GOT3 (cell line): ENCODE results near the gene ZFYVE1.
"Not testable (repeated sequence)": the region's sequence is repeated elsewhere in the genome, so short reads cannot be mapped to it uniquely, and the experiment has no call there.

Source experiments
- DNase-seq: peaks from one replicate; lab custom pipeline; 2025; ENCODE audit warnings: mixed read lengths; lab: John Stamatoyannopoulos, UW

ZFYVE1 gene

GRCh38 chr14:73026845-73027542, at the start of gene ZFYVE1:
TSS of gene ZFYVE1 (minus strand) at chr14:73027106. CDS start at chr14:73024508, 2,598 bp downstream.
- peak; percentile 47 for DNase-seq

DNA sequence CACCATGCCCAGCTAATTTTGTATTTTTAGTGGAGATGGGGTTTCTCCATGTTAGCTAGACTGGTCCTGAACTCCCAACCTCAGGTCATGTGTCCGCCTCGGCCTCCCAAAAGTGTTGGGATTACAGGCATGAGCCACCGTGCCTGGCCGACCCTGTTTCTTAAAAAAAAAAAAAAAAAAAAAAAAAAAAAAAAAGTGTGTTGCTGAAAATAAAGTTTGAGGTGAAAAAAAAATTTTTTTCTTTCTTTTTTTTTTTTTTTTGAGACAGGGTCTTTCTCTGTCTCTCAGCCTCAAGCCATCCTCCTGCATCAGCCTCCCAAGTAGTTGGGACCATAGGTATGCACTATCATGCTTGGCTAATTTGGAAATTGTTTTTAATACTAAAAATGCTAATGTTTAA, 42.7 kb upstream of the ZFYVE1 start:
- no peak for DNase-seq

DNA sequence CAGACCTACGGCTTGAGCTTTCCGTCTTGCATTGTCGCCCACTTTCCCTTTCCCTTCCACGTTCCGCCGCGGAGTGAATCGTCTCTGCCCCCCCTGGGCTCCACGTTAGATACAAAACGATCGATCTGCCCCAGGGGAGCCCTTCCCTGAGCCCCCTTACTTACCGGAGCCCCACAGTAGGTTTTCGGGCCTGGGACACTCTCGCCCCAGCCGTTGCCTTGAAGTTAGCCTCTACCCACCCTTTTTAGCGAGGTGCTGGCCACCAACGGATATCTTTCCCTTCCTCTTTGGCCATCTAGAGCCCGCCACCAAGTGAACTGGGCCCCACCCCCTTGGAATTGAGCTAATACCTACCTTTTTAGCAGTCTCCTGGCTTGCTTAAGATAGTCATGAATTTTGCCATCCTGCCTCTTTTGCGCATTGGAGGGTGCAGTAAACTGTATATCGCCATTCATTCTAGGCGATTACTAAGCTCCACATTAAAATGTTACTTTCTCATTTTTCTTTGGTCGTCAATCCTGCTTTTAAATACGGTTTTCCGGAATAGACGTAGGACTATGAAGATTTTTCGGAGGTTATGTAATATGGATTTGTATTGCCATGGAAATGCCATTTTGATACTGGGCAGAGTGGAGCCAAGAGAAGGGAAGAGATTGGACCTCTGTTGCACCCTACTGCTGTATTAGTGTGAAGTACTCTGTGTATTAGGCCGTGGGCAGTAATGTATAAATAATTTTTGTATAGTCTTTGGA, 32.2 kb upstream of the ZFYVE1 start:
- DNase-seq = no peak

DNA sequence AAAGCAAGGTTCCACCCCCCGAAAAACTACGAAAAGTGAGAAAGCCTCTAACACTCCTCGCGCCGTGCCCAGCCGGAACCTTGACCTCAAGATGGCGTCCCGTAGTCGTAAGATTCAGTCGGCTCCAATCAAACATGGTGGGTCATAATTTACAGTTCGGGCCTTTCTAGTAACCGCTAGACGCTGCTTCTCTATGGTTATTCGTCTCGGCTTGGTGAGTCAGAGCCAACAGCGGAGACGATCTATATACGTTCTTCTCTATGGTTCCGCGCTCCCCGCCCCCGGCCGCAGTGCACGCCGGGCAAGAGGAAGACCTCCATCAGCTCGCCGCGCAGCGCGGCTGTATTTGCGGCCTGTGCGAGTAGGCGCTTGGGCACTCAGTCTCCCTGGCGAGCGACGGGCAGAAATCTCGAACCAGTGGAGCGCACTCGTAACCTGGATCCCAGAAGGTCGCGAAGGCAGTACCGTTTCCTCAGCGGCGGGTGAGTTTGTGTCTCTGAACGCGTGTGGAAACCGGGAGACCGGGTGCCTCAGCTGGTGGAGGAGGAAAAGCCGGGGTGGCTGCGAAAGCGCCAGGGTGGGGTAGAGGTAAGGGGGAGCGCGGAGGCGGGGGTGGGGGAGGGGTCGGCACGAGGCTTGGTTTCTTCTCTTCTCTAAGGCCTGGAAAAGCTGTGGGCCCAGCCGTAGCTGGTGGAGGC, 31.5 kb upstream of the ZFYVE1 start, which contains the start of gene RBM25:
RBM25 (plus strand) TSS at position 311 of the 698 bp plus-strand sequence. CDS start 13,108 bp downstream, outside the sequence.
- DNase-seq = peak; percentile 70

GRCh38 chr14:73057944-73058223, 31.0 kb upstream of the ZFYVE1 start:
- no peak for DNase-seq

- no peak for DNase-seq
Measured at GRCh38 chr14:73055251-73055650, 28.3 kb upstream of the ZFYVE1 start.

DNA sequence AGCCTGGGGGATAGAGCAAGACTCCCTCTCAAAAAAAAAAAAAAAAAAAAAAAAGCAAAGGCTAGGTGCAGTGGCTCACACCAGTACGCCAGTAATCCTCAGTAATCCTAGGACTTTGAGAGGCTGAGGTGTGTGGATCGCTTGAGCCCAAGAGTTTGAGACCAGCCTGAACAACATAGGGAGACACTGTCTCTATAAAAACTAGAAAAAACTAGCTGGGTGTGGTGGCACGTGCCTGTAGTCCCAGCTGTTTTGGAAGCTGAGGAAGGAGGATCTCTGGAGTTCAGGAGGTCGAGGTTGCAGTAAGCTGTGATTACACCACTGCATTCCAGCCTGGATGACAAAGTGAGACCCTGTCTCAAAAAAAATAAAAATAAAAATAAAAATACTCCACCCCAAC, 22.5 kb upstream of the ZFYVE1 start:
- DNase-seq = no peak

- DNase-seq = no peak
Measured at GRCh38 chr14:73047808-73048207, 20.9 kb upstream of the ZFYVE1 start.

DNA sequence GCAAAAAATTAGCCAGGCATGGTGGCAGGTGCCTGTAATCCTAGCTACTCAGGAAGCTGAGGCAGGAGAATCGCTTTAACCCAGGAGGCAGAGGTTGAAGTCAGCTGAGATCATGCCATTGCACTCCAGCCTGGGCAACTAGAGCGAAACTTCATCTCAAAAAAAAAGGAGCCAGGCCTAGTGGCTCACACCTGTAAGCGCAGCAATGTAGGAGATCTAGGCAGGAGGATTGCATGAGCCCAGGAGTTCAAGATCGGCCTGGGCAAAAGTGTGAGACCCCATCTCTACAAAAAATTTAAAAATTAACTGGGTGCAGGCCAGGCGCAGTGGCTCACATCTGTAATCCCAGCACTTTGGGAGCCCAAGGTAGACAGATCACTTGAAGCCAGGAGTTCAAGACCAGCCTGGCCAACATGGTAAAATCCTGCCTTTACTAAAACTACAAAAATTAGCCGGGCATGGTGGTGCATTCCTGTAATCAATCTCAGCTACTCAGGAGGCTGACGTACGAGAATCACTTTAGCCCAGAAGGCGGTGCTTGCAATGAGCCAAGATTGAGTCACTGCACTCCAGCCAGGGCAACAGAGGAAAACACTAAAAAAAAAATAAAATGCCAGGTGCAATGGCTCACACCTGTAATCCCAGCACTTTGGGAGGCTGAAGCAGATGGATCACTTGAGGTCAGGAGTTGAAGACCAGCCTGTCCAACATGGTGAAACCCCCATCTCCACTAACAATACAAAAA, 10.0 kb upstream of the ZFYVE1 start:
- DNase-seq = not testable (repeated sequence)

GRCh38 chr14:73027984-73028383, 1.1 kb upstream of the ZFYVE1 start:
- DNase-seq = no peak

DNA sequence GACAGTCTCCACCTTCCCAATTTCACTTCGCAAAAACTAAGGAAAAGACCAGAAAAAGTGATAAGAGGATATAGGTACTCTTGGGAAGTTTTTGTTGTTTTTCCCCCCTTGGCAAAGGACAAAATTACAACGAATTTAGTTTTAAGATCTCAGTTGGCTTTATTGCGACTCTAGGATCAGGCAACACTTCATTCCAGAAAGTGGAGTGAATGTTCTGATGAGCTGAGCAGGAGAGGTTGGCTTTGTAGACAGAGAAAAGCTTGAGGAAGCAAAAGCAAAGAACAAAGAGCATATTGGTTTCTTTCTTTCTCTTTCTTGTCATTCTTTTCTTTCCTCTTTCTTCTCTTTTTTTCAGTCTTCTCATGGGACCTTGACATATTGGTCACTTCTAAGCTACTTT, 640 bp upstream of the ZFYVE1 start:
- no peak for DNase-seq

DNA sequence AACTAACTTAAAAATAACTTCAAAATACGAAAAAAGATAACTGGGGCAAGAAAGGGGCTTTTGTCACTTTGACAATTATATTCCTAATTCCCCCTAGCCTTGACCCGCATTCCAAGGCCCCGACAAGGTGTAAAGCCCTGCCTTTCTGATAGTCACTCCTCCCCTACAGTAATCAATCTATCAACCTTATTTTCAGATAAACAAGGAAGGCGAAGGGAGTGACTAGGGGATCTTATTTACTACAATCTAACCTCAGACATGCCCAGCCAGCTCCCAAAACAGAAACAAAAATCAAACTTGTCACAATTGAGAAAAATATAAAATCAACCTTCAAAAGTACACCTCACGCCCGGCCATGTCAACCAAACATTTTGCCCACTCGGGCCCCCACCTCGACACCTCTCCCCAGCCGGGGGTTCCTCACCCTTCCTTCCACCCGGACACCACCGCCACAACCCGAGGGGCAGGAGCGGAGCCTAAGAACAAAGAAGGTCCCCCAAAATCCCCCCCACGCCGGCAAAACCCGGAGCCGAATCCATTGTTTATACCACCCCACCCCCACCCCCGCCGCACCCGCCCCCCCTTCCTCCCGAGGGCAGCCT, 562 bp downstream of the ZFYVE1 start:
- DNase-seq = no peak

DNA sequence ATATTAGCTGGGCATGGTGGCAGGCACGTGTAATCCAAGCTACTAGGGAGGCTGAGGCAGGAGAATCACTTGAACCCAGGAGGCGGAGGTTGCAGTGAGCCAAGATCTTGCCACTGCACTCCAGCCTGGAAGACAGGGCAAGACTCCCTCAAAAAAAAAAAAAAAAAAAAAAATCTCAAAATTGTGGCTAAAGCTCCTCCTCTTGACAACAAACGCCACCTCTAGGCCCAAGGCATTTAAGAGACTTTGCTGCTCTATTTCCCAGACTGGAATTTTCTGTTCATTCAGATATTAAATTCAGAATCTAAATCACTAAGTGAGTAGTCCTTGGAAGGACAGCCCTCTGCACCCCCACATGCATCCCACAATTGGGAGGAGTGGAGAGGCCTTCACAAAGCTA, 1.4 kb downstream of the ZFYVE1 start:
- DNase-seq = no peak

GRCh38 chr14:73022051-73022450, 4.9 kb downstream of the ZFYVE1 start:
- no peak for DNase-seq

DNA sequence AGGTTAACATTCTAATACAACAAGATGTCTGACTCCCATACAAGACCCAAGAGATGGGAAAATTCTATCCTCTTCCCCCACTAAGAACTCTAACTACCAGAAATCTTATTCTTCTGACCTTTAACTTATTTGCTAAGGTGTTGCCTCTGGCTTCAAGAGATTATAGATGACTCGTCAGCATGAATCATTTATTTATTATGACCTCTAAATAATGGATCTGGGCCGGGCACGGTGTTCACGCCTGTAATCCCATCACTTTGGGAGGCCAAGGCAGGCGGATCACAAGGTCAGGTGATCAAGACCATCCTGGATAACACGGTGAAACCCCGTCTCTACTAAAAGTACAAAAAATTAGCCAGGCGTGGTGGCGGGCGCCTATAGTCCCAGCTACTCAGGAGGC, 10.9 kb downstream of the ZFYVE1 start:
- not testable (repeated sequence) for DNase-seq

DNA sequence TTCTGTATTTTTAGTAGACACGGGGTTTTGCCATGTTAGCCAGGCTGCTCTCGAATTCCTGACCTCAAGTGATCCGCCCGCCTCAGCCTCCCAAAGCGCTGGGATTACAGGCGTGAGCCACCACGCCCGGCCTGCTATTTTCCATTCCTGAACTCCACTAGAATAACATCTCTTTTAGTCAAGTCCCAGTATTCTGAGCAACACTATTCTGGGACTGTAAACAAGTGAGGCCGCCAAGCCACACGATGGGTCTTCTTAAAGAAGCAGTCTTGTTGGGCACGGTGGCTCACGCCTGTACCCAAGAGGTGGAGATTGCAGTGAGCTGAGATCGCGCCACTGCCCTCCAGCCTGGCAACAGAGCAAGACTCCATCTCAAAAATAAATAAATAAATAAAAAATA, 11.4 kb downstream of the ZFYVE1 start:
- not testable (repeated sequence) for DNase-seq

- DNase-seq = no peak
Measured at GRCh38 chr14:73014105-73014504, 12.8 kb downstream of the ZFYVE1 start.

DNA sequence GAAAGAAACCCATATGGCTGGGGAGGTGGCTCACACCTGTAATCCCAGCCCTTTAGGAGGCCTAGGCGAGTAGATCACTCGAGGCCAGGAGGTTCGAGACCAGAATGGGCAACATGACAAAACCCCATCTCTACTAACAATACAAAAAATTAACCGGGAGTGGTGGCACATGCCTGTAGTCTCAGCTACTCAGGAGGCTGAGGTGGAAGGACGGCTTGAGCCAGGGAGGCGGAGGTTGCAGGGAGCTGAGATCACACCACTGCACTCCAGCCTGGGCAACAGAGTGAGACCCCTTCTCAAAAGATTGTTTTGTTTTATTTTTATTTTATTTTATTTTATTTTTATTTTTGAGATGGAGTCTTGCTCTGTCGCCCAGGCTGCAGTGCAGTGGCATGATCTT, 15.7 kb downstream of the ZFYVE1 start:
- not testable (repeated sequence) for DNase-seq

DNA sequence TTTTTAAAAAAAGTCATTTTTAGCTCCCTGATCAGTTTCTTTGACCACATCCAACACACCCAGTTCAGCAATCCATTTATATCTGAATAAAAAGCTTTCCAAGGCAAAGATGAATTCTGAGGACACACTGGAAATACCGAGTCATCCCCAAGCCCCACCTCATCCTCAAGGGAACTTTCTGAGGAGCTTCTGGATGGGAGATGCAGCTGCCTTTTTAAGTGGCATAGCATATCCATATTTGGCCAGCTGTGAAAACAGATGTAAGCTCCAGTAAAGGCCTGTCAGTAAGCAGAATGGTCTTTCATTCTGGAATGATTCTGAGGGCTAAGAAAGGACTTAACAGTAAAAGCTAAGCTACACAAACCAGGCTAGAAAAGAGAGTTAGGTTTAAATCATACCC, 18.4 kb downstream of the ZFYVE1 start:
- no peak for DNase-seq

DNA sequence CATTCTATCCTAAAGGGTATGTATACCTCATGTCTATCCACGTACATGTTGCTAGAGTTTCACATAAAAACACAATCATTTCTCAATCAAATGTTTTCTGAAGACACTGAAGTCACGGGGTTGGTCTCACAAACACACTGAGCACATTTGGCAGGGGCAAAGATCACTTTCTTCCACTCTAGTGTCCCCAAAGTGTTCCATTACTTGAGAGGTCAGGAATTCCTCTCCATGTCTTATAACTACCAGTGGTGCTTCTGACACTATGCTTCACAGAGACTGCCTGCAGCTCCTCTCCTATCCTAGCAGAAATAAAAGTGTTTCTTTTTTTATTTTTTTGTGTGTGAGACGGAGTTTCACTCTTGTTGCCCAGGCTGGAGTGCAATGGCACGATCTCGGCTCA, 19.1 kb downstream of the ZFYVE1 start:
- DNase-seq = no peak

GRCh38 chr14:73004641-73005040, 22.3 kb downstream of the ZFYVE1 start:
- not testable (repeated sequence) for DNase-seq

- DNase-seq = no peak
Measured at GRCh38 chr14:73003681-73004080, 23.2 kb downstream of the ZFYVE1 start.
